Occipital lobe (tissue), 2 donors: ENCODE measurements around the gene RAB44. TPM values are rescaled to one million over a fixed set of nuclear protein-coding genes. Genes with fewer than 3 reads are reported as not detected.
"Not testable (repeated sequence)": the region's sequence is repeated elsewhere in the genome, so short reads cannot be mapped to it uniquely, and the experiment has no call there.

Source experiments
- DNase-seq: peaks from one replicate; lab custom pipeline; 2025; lab: John Stamatoyannopoulos, UW
- total RNA-seq: library from RNA; depleted of rRNA; stranded (reverse); fragments of >200 nt; gene quantifications from one replicate; pipeline ENCODE4 v1.2.3, GENCODE V29; 2014

RAB44 gene, protein sequence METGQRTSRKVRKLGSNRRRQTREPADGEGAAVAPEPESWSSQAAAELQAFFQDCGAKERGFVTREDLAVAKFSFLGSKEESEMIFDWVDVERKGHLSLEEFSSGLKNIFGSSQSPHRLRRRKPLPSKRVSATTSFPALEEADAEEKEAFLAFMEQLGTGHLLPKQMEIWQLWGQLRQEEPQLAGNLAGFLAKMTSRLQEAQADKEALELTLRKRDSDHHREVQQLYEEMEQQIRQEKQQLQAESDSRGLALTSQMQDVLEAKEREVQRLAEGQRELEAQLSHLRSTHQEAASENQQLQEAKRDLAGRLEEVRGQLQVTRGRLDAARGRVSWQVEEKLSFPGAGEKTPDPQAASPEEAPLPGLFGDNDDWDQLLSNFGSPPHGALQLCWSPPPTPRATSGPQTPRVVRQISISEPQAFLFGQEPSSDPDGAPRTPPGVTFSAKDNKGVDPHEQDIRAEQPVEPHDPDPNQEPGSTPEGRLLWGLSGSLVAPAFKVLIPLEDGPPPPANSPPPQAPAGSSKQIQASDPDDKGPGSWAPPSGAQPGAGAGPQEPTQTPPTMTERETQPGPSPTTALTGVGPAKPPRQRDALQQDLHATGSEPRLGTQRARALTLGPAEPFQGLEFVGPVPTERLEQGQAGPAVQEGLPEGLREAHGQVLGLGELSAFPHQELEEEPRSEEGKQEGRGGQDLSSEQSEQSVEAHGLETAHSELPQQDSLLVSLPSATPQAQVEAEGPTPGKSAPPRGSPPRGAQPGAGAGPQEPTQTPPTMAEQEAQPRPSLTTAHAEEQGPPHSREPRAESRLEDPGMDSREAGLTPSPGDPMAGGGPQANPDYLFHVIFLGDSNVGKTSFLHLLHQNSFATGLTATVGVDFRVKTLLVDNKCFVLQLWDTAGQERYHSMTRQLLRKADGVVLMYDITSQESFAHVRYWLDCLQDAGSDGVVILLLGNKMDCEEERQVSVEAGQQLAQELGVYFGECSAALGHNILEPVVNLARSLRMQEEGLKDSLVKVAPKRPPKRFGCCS
- not detected for total RNA-seq

DNA sequence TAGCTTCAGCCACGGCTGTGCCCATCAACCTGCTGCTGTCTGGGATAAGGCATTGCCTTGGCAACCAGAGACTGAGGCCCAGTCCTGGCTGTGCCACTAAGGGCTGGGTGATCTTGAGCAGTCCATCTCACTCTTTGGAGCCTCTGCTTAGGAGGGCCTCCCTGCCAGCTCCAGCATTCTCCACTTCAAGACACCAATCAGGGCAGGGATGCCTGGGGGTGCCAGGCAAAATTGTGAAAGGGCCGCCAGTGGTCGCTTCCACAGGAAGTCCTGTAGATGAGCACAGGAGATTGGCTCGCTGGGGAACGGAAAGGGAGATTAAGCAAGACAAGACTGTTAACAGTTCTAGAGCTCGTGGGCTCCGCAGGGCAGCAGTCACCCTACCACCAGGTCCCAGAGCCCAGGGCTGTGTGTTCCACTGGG is at the start of gene RAB44:
TSS of gene RAB44 (plus strand) at position 346 of the 423 bp plus-strand sequence. CDS start 6,410 bp downstream, outside the sequence.
- DNase-seq, result no peak

DNA sequence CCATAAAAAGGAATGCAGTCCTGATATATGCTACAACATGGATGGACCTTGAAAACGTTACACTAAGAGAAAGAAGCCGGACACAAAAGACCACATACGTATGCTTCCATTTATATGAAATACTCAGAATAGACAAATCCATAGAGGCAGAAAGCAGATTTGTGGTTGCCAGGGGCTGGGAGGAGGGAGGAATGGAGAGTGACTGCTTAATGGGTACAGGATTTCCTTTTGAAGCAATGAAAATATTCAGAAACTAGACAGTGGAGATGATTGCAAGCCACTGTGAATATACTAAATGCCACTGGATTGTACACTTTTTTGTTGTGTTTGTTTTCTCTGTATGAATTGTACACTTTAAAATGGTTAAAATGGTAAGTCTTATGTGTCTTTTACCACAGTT is 48.5 kb upstream of the RAB44 start:
- no peak for DNase-seq

DNA sequence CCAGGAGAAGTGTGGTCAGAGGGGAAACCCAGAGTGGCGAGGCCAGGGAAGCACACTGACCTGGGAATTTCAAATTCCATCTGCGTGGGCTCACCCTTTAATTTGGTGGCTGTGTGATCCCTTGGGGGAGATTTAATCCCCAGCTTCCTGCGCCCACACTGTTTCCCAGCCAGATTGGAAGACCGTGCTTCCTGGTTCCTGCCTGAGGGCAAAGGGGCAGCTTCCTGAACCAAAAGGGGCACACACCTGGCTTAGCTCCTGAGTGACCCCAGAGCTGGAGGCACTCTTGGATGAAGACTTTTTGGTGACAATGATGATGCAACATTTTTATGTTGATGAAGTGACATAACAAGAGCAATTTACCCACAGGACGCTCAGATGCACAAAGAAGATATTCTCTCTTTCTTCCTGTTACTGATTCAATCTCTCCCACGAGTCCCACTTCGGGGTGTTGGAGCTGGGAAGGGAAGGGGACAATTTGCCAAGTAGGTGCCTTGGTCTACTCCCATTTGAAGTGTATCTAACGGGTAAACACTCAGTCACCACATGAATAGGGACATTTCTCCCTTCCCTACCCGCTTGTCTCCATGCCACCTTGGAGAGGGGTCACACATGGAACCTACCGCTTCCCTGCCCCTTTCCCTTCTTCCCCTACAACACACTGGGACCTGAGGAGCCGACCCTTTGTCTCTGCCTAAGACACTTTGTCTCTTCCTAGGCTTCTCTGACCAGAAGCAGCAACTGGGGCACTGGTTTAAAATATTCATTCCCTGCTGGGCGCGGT is 47.7 kb upstream of the RAB44 start:
- DNase-seq, result no peak

DNA sequence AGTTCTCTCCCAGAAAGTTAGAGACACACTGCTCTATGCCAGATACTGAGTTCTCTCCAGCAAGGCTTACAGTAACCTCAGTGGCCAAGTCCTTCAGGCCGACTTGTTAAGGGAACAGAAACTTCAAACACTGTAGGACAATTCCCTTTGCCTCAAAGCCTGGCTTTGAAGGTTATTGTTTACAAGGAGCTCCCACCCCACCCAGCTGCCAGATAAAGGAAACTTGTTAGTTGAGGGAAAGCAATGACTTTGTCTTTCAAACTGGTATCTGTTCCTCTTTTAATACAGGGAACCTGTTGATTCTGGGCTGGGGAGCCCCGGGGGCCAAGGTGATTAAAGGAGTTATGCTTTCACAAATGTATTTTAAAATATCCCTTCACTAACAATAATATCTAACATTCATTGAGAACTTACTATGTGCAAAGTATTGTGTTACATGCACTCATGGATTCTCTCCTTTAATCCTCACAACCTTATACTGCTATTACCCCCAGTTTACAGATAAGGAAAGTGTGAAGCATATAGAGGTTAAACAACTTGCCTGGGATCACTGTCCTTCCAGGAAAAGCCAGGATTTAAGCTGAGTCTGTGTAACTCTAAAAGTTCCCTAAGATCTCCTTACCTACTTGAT is 46.7 kb upstream of the RAB44 start:
- no peak for DNase-seq

DNA sequence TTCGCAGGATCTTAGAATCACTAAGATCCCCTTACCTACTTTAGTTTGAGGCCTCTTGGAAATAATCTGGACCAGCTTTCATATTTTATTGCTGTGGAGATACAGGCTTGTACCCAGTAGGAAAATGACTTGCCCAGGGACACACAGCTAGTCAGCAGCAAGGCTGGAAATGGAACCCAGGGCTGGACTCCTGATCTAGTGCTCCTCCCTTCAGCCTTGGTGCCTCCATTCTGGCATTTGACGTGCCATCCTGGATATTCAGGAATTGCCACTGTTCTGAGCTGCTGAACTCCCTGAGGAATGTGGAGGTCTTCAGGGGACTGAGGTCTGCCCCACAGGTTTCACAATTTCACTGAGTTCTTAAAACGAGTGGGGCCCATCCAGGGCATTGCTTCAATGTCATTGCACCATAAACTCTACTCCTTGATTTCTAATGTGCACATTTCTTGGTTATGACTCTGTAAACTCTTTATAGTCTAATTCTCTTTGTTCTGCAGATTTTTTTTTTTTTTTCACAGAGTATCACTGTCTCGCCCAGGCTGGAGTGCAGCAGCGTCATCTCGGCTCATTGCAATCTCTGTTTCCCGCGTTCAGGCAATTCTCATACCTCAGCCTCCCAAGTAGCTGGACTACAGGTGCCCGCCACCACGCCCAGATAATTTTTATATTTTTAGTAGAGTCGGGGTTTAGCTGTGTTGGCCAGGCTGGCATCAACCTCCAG is 45.8 kb upstream of the RAB44 start:
- no peak for DNase-seq

DNA sequence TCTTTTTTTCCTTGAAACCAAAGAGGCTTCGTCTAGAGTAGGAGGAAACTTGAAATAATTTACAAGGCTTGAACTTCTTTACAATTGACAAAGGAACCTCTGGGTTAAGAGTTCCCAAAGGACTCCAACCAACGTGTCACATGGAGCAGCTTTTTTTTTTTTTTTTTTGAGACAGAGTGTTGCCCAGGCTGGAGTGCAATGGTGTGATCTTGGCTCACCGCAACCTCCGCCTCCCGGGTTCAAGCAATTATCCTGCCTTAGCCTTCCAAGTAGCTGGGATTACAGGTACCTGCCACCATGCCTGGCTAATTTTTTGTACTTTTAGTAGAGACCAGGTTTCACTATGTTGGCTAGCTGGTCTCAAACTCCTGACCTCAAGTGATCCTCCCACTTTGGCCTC is 43.2 kb upstream of the RAB44 start:
- not testable (repeated sequence) for DNase-seq

DNA sequence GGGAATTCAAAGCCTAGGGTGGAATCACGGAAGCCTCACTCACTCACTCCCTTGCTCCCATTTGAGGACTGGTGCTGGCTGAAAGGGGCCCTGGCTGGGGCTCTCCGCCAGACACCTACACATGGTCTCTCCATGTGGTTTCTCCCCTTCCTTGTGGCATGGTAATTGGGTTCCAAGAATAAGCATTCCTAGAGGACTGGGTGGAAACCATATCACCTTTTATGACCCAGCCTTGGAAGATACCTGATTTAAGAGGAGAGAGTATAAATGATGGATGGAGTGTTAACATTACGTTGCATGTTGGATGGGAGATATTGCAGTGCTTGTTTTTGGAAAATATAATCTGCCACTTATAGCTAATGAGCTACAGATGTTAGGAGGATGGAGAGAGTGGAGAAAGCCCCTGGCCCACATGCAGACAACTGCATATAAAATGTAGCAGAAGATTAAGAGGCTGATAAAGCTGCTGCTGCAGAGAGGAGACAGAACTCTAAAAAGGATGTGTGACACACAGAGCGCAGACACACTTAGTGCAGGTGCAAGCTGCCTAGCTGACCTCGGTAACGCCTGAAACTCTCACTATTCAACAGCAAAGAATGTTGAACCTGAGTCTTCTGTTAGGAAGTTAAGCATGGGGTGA is 42.4 kb upstream of the RAB44 start:
- no peak for DNase-seq

DNA sequence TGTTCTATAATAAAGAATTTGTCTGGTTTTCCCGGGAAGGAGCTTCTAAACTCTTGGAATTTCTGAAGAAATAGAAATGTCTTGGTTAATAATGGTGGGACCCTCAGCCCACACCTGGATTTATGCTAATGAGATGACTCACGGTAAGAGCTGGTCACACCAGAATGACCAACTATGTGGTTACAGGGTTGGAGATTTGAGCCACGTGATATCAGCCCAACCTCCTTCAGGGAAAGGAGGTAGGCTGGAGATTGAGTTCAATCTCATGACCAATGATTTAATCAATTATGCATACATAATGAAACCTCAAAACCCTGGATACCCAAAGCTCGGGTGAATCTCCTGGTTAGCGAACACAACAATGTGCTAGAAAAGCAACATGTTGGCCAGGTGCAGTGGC is 41.2 kb upstream of the RAB44 start:
- no peak for DNase-seq

DNA sequence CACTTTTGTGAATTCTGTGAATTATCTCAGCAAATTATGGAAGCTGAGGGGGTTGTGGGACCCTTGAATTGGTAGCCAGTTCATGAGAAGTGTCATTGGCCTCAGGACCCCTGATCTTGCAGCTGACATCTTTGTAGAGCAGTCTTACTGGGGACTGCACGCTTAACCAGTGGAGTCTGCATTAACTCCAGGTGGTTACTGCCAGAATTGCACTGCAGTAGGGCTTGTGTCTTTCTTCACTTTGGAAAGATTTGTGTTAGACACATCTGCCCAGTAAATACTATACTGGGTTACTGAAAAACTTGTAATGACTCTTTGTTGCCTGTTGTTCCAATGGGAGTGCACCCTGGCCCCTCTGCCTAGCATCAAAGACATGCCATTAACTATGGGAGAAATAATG is 40.4 kb upstream of the RAB44 start:
- DNase-seq, result no peak

DNA sequence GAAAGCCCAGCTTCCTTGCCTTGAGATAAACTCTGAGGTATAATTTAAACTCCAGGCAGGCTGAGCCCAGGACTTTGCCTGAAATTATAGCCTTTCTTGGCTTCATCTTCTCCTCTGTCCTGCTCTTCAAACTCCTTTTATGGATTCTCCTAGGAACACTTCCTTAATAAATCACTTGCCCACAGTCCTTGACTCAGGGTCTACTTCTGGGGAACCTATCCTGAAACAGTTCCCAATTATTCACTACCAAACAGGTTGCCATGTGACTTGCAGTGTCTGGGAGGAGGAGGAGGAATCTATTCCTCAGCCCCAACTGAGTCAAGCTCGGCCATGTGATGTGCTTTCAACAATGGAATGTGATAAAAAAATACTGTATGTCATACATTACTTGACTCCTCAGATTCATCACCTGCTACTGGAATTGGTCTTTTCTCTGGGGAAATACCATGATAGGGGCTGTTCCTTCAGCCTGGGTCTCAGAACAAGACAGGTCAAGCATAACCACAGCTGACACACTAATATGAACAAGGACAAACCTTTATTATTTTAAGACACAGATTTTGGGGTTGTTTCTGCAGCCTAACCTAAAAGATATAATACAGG is 39.6 kb upstream of the RAB44 start:
- no peak for DNase-seq

DNA sequence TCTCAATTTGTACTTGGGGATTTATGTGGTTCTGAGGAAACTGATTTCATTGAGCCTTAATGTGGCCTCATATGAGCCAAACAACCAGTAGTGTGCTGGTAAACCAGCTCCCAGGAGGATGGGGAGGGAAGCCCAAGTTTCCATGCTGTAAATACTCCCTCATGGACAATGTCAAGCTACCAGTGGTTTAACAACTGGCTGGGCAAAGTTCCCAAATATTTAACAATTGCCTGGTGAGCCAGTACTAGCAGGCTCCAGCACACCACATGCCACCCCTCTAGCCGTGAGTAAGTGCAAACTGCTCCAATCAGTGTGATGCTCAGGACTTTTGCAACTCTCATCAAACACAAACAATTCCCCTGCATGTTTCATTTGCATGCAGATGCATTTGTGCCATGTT is 38.4 kb upstream of the RAB44 start:
- DNase-seq, result no peak

DNA sequence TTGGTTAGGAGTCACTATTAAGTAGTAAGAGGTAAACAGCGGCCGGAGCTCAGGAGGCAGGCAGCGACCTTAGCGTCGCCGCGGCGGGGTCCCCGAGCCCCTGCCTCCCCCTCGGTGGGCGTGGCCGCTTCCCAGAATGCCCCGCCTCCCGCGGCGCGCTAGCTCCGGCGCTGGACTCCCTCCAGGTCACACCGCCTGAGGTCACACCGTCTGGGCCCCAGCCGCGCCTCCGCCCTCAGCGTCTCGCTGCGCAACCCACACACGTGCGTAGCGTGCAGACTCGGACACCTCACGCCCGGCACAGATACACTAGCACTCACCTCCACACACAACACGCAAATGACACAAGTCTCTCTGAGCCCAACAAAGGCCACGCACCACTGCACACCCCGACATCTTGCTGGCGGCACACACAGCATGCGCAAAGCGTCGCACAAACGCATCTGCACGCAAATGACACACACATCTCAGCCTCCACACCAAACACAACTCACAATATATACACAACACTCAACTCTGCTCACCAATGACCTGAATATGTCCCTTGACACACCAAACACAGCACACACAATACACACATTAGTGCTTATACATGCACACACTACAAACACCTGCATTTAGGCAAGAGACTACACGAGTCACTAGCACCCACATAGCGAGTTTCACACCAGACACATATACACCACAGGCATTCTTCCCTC is 36.7 kb upstream of the RAB44 start:
- no peak for DNase-seq

DNA sequence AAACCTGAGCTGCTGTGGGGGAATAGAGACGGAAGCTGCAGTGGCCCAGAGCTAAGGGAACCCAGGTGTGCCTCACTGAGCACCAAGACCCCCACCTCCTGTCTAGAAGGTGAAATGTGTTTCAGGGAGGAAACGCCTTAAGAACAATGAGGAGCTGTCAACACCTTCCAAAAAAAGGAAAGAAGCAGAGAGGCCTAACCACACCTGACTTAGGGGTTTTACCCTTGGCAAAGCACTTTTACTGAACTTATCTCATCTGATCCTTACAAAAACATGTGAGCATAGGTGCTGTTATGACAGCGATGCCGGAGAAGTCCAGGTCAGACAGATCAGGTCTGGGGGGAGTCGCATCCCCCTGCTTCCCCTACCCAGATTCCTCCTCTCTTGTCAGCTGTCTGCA is 35.2 kb upstream of the RAB44 start:
- DNase-seq, result no peak

DNA sequence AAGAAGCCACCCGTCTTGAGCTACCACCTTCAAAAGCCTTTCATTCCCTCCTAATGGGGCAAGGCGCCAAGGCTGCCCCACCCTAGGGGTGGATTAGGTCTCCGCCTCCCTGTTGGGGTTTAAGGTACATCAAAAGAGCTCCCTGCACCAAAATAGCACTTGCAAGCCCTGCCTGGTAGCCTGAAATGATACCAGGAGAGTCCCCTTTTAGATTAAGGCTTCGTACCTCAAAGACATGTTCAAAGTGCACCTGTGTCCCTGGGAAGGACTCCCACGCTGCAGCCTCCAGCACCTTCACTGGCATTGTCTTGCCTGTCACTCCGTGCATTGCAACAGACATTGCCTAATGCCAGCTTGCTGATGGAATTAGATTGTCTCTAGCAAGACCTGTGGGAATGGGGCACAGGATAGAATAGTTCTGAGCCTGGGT is 34.8 kb upstream of the RAB44 start:
- DNase-seq, result no peak

DNA sequence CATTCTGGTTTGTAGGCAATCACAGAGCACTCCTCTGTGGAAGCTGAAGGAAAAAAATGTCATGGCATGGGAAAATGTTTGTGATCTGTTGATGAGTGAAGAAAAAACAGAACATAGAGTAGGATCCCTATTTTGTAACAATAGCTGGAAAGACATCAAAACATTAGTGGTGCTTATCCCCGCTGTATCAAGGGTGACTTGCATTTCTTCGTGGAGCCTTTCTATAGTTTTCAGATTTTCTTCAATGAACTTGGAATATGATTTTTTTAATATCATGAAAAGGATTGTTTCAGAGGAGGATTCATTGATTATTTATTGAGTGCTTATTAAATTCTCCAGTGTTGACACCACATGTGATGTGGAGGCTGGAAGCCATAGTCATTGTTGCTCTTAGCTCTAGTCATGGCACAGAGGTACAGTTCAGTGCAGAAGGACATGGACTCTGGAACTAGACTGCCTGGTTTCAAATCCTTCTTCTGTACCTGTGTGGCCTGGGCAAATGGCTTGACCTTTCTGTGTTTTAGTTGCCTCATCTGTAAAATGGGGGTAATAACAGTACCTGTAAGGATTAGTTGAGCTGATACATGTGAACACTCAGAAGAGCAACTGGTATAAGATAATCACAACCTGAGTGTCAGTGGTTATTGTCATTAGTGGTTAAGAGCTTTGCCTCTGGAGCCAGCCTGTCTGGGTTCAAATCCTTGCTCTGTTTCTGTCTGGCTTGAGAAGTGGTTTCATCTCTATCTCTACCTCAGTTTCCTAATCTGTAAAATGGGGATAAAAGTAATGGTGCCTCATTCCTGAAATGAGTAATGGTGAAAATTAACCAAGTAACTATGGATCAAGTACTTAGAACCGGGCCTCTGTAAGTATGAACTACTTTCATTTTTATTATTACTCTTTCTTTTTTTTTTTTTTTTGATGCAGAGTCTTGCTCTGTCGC is 33.9 kb upstream of the RAB44 start:
- no peak for DNase-seq

DNA sequence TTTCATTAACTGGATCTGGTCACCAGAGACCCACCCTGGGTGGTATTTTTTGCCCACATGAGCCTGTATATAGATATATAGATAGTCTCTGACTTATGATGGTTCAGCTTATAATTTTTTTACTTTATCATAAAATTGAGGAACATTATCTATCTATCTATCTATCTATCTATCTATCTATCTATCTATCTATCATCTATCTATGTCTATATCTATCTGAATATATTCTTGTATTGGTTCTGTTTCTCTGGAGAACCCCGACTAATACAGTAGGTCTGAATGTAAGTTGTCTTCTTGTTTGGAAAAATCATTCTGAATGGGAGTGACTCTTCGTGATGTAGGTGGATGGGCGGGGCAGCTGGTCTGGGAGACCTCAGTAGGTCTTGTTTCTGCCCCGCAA is 32.4 kb upstream of the RAB44 start:
- DNase-seq, result no peak

DNA sequence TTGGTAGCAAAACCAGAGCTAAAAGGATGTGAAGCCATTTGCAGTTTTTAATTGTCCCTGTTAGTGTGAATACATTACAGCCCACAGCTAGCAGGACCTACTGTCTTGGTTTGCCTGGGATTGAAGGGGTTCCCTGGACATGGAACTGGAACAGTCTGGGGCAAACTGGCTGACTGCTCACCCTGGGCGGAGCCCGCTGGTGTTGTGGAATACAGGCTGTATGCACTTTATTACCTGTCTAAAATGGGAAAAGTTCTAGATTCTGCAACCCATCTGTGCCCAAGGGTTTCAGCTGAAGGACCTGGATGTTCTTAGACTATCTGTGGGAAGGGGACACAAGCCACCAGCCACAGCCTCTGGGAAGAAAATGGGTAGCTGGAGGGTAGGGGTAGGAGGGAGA is 31.3 kb upstream of the RAB44 start:
- no peak for DNase-seq
